ENCODE measurements around the gene NPAS3. TPM values are rescaled to one million over a fixed set of nuclear protein-coding genes. Genes with fewer than 3 reads are reported as not detected.

Gene NPAS3
- total RNA-seq, 1 donor from 2014 or later = 2.4 TPM

- Mint-ChIP-seq H3K36me3 (ENCODE audit: unreplicated experiment) (no peaks in the 10 kb centered on the region), H3K4me1 (ENCODE audit: unreplicated experiment) (peaks cover 74% of the 10 kb centered on the region), H3K27me3 (ENCODE audit: unreplicated experiment) (no peaks in the 10 kb centered on the region), H3K27ac (ENCODE audit: unreplicated experiment) (peak overlapping the region; percentile 81), H3K4me3 (ENCODE audit: unreplicated experiment) (peak overlapping the region; percentile 26), H3K9me3 (ENCODE audit: unreplicated experiment) (no peaks in the 10 kb centered on the region)
- no peak for TF ChIP-seq CTCF (IDR thresholded peaks at IDR 0.05)
- no peak for DNase-seq (ENCODE audit: extremely low spot score, unreplicated experiment)
Observed at GRCh38 chr14:33567731-33568130, 629.1 kb downstream of the NPAS3 start.

GRCh38 chr14:33568935-33569579 is 630.4 kb downstream of the NPAS3 start:
- peak overlapping the region; percentile 83 for H3K27ac Mint-ChIP-seq (ENCODE audit: unreplicated experiment)
- H3K4me3 Mint-ChIP-seq (ENCODE audit: unreplicated experiment) = no peak overlapping the region
- H3K27me3 Mint-ChIP-seq (ENCODE audit: unreplicated experiment) = no peaks in the 10 kb centered on the region
- no peak for TF ChIP-seq CTCF (IDR thresholded peaks at IDR 0.05)
- H3K4me1 Mint-ChIP-seq (ENCODE audit: unreplicated experiment) = peaks cover 67% of the 10 kb centered on the region
- H3K36me3 Mint-ChIP-seq (ENCODE audit: unreplicated experiment) = no peaks in the 10 kb centered on the region
- no peaks in the 10 kb centered on the region for H3K9me3 Mint-ChIP-seq (ENCODE audit: unreplicated experiment)
- DNase-seq (ENCODE audit: extremely low spot score, unreplicated experiment) = no peak

DNA sequence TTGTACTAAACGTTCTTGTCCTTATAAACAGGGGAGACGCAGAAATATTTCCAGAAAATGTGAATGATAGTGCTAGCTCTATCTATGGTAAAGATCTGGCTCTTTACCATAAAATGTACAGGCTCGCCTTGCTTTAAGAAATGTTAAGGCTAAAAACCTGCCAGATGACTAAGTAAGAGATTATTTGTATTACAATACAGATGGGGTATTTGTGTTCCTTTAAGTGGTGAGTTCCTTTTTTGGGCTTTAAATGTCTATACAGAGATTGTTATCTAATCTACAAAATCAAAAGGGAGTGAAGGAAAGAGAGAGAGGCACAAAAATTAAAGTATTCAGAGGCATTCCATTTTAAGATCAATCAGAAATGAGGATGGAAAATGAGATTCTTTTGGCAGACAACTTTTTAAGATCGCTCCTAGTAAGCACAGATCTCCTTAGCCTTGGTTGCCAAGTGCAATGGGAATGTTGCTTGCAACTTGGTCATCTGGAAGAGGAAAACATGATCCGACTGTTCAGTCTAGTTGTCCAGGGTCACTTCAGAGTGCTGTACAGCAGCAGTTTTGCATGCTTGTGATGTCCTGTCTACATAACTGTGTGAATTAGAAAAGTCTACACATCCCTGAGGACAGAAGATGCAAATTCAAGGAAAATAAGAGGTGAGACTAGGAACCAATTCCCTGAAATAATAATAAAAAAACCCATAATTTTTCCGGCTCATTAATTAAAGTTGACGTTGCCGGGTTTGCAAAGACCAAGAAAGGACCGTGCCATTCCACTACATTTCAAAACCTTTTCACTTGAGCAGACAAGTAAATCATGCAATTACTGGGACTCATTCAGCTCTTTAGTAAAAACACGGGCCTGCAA is 631.4 kb downstream of the NPAS3 start:
- no peak overlapping the region for H3K4me3 Mint-ChIP-seq (ENCODE audit: unreplicated experiment)
- no peaks in the 10 kb centered on the region for H3K9me3 Mint-ChIP-seq (ENCODE audit: unreplicated experiment)
- H3K4me1 Mint-ChIP-seq (ENCODE audit: unreplicated experiment) = peaks cover 57% of the 10 kb centered on the region
- TF ChIP-seq CTCF (IDR thresholded peaks at IDR 0.05) = no peak
- peak overlapping the region; percentile 83 for H3K27ac Mint-ChIP-seq (ENCODE audit: unreplicated experiment)
- H3K27me3 Mint-ChIP-seq (ENCODE audit: unreplicated experiment) = no peaks in the 10 kb centered on the region
- no peak for DNase-seq (ENCODE audit: extremely low spot score, unreplicated experiment)
- H3K36me3 Mint-ChIP-seq (ENCODE audit: unreplicated experiment) = no peaks in the 10 kb centered on the region

GRCh38 chr14:33570694-33571310 is 632.1 kb downstream of the NPAS3 start:
- no peak for DNase-seq (ENCODE audit: extremely low spot score, unreplicated experiment)
- no peaks in the 10 kb centered on the region for H3K27me3 Mint-ChIP-seq (ENCODE audit: unreplicated experiment)
- H3K27ac Mint-ChIP-seq (ENCODE audit: unreplicated experiment) = peak overlapping the region; percentile 15
- no peaks in the 10 kb centered on the region for H3K9me3 Mint-ChIP-seq (ENCODE audit: unreplicated experiment)
- no peaks in the 10 kb centered on the region for H3K36me3 Mint-ChIP-seq (ENCODE audit: unreplicated experiment)
- no peak for TF ChIP-seq CTCF (IDR thresholded peaks at IDR 0.05)
- H3K4me1 Mint-ChIP-seq (ENCODE audit: unreplicated experiment) = peaks cover 50% of the 10 kb centered on the region
- no peak overlapping the region for H3K4me3 Mint-ChIP-seq (ENCODE audit: unreplicated experiment)
